ENCODE measurements around the gene NFYC. TPM values are rescaled to one million over a fixed set of nuclear protein-coding genes. Genes with fewer than 3 reads are reported as not detected.

Gene NFYC
- total RNA-seq, 1 experiment from 2014 or later: 28.2 TPM

DNA sequence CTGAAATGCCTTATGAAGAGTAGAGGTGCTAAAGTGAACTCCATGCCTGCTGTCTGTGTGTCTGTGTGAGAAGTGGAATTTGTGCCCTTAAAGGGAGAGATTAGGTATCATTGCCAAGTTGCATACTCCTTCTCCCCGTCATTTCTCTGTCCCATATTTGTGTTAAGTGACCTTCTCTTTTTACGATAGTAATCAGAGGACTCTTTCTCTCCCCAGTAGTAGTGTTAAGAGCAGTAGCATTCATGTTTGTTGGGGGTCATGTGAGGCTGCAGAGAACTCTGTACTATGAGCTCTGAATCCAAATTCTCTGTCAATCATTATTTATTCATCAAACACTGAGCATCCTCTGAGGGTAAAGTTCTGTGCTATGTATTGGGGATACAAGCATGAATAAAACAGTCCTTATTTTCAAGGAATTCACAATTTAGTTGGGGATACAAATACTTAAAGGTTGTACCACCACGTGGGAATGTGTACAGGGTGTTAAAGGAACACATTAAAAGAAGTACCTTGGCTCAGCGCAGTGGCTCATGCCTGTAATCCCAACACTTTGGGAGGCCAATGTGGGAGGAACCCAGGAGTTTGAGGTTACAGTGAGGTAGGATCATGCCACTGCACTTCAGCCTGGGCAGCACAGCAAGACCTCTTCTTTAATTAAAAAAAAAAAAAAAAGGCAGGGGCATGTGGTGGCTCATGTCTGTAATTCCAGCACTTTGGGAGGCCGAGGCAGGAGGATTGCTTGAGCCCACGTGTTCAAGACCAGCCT lies 67.3 kb downstream of the NFYC start:
- DNase-seq (ENCODE audit: low spot score): no peak

DNA sequence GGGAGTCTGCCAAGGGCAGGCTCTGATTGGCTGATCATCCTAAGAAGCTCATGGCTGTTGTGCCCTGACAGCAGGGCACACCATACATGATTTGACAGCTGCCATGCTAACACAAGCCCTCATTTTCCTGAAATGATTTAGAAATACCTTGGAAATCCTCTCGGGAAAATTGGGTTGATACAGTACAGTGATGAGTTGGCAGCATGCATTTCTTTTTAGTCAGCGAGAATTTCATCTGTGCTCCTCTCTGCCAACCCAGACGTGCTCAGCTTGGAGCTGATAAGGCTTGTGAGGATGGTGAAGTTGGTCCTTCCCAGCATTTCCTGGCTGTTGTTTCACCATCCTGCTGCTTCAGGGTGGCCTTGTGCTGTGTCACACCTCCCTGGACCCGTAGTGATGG lies 69.5 kb downstream of the NFYC start:
- DNase-seq (ENCODE audit: low spot score): peak; percentile 20

GRCh38 chr1:40762144-40762923 lies 70.8 kb downstream of the NFYC start:
- DNase-seq (ENCODE audit: low spot score): no peak

DNA sequence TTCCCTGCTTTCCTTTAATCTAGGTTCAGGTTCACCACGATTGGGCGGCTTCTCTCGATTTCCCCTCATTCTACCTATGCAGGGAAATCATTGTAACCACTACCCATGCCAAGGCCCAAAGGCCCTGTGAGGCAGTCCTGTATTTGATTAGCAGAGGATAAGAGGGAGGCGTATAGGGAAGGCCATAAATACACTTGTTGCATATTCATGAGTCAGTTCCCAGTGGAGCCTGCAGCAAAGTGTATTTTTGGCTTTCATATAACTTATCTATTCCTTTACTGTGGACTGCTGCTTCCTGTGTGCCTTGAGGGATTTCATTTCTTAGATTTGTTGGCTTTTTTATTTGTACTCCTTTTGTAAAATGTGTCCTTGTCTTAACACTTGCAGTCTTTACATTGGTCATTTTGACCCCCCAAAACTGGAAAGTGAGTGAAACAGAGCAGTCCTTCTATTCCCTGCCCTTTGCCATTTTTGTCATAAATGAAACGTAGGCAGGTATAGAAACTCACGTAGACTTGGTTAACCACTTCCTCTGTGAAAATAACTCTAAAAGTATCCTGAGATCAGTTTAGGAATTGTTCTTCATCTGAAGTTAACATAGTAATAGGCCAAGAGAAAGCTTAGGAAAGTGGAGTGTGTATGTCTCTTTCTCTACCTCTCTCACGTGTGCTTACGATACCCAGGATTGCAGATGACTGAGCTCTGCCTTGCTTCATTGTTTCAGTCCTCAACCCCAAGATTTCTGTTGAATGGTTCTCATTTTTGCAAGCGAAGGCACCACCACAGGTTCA lies 72.4 kb downstream of the NFYC start:
- no peak for DNase-seq (ENCODE audit: low spot score)

- no peak for DNase-seq (ENCODE audit: low spot score)
Measured at GRCh38 chr1:40764981-40765380, 73.5 kb downstream of the NFYC start.

DNA sequence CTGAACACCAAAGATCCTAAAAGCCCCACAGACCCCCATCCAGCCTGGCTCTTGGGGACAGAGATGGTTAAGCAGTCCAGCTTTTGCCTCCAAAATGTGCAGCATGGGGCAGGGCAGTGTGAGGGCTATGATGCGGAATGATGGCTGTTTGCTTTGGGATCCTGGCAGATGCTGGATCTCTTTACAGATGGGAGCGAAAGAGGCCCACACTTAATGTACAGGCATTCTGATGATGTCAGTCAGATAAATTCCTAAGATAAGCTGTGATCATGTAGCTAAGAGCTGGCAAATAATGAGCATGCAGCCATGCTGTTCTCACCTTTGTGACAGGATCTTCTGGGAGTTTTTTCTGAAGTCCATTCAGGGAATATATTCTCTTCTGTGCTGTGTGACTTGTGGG lies 74.5 kb downstream of the NFYC start:
- no peak for DNase-seq (ENCODE audit: low spot score)

GRCh38 chr1:40766560-40766959 lies 75.1 kb downstream of the NFYC start:
- DNase-seq (ENCODE audit: low spot score): no peak

GRCh38 chr1:40768146-40768990 lies 76.9 kb downstream of the NFYC start:
- no peak for DNase-seq (ENCODE audit: low spot score)

DNA sequence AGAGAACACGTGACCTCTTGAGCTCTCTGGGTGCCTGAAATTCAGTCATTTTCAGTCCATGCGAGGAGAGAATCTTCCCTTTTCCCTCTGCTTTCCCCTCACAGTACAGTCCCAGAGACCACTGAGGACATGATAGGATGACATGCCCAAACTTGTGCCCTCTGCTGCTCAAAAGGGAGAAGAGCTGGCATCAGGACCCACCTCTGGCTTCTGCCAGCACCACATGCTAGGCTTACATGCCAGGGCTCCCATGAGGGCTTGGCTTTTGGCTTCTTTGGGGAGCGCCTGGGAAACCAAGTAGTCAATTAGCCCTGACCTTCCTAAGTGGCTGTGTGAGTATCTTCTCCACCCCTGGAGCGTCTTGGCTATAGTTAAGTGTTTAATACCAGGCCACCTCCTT lies 78.3 kb downstream of the NFYC start:
- no peak for DNase-seq (ENCODE audit: low spot score)

GRCh38 chr1:40770296-40771070 lies 79.0 kb downstream of the NFYC start:
- no peak for DNase-seq (ENCODE audit: low spot score)

- DNase-seq (ENCODE audit: low spot score): no peak
Measured at GRCh38 chr1:40772146-40772955, 80.8 kb downstream of the NFYC start.

DNA sequence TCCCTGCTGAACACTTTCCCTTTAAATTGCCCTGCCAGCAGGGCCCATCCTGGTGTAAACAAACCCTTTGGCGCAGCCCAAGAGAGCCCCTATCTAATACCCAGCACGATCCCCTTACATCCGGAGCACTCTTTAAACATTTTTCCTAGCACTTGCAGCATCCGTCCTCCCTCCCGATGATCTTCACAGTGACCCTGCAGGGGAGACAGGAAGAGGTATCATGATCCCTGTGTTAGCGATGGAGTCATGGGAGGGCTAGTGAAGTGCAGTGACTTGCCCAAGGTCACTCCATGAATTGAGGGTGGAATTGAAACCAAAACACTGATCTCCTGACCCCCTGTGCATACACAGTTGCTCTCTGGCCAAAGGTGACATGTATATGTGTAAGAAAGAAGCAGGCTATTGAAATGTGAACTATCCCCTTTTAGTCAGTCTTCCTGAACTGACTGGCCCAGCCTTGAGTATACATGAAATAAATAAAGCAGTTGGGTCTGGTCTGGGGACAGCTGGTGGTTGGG lies 82.3 kb downstream of the NFYC start:
- DNase-seq (ENCODE audit: low spot score): no peak

- no peak for DNase-seq (ENCODE audit: low spot score)
Measured at GRCh38 chr1:40774266-40774998, 82.9 kb downstream of the NFYC start.

DNA sequence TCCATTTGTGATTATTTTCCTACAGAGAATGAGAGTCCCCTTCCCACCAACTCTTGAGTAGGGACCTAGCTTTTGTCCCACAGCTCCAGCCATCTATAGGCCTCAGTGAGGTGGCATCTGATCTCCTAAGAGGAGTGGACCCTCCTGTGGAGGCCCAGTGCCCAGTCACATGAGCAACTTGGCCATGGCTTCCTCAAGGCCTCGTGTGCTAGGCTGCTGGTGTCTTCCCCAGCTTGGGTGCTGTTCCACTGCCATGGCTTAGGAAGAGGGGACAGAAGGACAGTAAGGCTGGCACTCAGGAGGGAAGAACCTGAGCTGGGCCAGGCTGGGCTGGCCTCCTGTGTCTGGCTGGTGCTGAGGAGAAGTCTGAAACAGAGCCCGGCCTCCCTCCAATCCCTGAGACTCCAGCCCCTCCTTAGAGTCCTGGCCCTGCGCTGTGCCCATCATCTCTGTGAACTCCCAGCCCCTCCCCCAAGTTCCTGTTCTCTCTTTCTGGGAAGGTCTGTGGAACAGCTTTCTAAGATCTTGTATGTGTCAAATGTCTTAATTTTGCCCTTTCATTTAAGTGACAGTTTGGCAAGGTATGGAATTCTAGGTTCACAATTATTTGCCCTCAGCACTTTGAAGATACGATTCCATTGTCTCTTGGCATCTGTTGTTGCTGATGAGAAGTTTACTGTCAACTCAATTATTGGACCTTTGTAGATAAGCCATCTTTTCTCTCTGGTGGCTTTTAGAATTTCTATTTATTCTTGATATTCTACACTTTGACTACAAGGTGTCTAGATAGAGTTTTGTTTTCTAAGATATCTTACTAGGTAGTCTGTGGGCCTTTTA lies 85.0 kb downstream of the NFYC start:
- no peak for DNase-seq (ENCODE audit: low spot score)

GRCh38 chr1:40777224-40777970 lies 85.9 kb downstream of the NFYC start:
- DNase-seq (ENCODE audit: low spot score): no peak

DNA sequence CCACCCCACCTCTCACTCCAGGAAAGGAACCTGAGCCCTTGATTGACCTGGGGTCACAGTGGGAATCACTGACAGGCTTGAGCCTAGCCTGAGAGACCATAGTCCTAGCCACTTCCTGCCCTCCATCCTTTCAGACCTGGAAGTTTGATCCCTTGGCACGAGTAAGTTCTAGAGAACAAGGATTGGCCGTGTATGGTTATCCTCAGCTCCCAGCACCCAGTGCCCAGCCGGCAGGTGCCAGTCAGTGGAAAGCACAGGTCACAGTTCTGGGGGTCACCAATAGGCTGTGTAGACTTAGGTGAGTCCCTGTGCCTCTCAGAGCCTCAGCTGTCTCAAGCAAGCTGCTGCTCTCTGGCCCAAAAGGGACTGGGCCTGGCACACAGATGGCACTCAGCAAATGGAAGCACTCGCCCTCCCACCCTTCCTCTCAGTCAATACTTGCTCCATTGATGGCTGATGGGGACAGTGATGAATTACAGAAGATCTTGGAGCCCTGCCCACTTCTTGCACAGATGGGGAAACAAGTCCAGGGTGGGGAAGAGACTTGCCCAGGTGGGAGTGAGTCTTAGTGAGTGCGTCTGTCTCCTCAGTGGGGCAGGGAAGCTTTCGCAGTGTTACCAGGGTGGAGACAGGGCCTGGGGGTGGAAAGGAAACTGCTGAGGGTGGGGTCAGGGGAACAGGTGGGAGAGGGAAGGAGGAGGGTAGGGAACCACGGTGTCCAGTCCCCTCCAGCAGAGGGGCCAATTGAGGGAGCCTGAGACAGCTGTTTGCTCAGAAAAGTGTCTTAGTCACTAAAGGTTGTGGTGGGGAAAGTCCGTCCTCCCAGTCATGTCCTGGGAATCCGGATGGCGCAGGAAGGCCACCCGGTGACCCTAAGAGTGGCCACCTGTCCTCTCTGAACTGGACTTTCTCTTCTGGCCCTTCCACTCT lies 89.4 kb downstream of the NFYC start:
- DNase-seq (ENCODE audit: low spot score): peak; percentile 21

Data from A172 (cell line).